H54 (cell line): ENCODE results near the gene EFTUD2.

Experiments
- DNase-seq: peaks from one replicate; pipeline ENCODE4 v3.0.0; 2011; ENCODE audit warnings: low spot score, mixed read lengths; ENCODE audit not compliant: insufficient read length
- FAIRE-seq: peaks from 3 replicates; lab custom pipeline; 2011; peaks lifted over from hg19 to GRCh38; lab: Jason Lieb, UNC
- POLR2A ChIP-seq: IDR thresholded peaks from 2 replicates; pipeline ENCODE4 v1.6.1; 2011; ENCODE audit warnings: low read depth, mild to moderate bottlenecking, low read length

Gene EFTUD2

GRCh38 chr17:44910231-44911106 is 11.2 kb upstream of the EFTUD2 start:
- 0 out of 2 replicates have a peak, but pooled peaks have one; percentile 24 for TF ChIP-seq POLR2A
- no peak for DNase-seq
- FAIRE-seq, result no peak

- peak; percentile 99 for DNase-seq
- TF ChIP-seq POLR2A, result peak; percentile 60
- no peak for FAIRE-seq
Observed at GRCh38 chr17:44909681-44910144, 10.5 kb upstream of the EFTUD2 start.

GRCh38 chr17:44908761-44909326 is 9.6 kb upstream of the EFTUD2 start:
- DNase-seq (no peak), FAIRE-seq (no peak)
- no peak for TF ChIP-seq POLR2A

GRCh38 chr17:44907729-44908470 is 8.7 kb upstream of the EFTUD2 start:
- FAIRE-seq, result no peak
- no peak for TF ChIP-seq POLR2A
- DNase-seq, result no peak

- FAIRE-seq, result no peak
- no peak for TF ChIP-seq POLR2A
- no peak for DNase-seq
Observed at GRCh38 chr17:44906763-44907728, 7.8 kb upstream of the EFTUD2 start.

GRCh38 chr17:44906010-44906646 is 6.9 kb upstream of the EFTUD2 start:
- DNase-seq (peak; percentile 99), FAIRE-seq (peak; percentile 69)

GRCh38 chr17:44905006-44906000 is 6.1 kb upstream of the EFTUD2 start:
- no peak for TF ChIP-seq POLR2A
- DNase-seq (no peak), FAIRE-seq (no peak)

More at GRCh38 chr17:44906010-44906646, 6.9 kb upstream of the EFTUD2 start:
- TF ChIP-seq POLR2A, result no peak

GRCh38 chr17:44904001-44904984 is 5.0 kb upstream of the EFTUD2 start:
- FAIRE-seq, result no peak

GRCh38 chr17:44903012-44903685 is 3.9 kb upstream of the EFTUD2 start:
- TF ChIP-seq POLR2A, result no peak
- FAIRE-seq (no peak), DNase-seq (no peak)

More at GRCh38 chr17:44904001-44904984, 5.0 kb upstream of the EFTUD2 start:
- no peak for TF ChIP-seq POLR2A
- DNase-seq, result no peak
